Measurements from ENCODE around the gene USP10.

DNA sequence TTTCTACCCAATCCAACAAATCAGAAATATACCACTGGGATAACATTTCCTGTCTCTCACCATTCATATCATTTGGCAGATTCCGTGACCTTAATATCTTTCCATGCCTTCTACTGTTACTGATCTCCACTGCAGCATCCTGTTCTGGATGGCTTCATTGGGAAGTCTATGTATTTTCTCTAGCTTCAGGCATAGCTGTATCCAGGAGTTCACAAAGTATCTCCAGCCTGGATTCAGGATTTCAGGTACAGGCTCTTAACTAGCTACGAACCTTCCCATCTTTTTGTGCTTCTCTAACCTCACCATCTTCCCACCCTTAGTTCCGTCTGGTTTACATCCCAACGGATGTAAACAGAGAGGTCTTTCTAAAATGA is 15.2 kb upstream of the USP10 start:
- no peak for TF ChIP-seq POLR2AphosphoS5 (IDR thresholded peaks at IDR 0.05; ENCODE audit: low read depth, low read length)
- TF ChIP-seq, protein P1, sequence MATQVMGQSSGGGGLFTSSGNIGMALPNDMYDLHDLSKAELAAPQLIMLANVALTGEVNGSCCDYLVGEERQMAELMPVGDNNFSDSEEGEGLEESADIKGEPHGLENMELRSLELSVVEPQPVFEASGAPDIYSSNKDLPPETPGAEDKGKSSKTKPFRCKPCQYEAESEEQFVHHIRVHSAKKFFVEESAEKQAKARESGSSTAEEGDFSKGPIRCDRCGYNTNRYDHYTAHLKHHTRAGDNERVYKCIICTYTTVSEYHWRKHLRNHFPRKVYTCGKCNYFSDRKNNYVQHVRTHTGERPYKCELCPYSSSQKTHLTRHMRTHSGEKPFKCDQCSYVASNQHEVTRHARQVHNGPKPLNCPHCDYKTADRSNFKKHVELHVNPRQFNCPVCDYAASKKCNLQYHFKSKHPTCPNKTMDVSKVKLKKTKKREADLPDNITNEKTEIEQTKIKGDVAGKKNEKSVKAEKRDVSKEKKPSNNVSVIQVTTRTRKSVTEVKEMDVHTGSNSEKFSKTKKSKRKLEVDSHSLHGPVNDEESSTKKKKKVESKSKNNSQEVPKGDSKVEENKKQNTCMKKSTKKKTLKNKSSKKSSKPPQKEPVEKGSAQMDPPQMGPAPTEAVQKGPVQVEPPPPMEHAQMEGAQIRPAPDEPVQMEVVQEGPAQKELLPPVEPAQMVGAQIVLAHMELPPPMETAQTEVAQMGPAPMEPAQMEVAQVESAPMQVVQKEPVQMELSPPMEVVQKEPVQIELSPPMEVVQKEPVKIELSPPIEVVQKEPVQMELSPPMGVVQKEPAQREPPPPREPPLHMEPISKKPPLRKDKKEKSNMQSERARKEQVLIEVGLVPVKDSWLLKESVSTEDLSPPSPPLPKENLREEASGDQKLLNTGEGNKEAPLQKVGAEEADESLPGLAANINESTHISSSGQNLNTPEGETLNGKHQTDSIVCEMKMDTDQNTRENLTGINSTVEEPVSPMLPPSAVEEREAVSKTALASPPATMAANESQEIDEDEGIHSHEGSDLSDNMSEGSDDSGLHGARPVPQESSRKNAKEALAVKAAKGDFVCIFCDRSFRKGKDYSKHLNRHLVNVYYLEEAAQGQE (IDR thresholded peaks at IDR 0.05; ENCODE audit: insufficient read depth in 1 of 2, low read depth in 2 of 2, low read length in 2 of 2), result no peak
- no peak for TF ChIP-seq TAF1 (IDR thresholded peaks at IDR 0.05; ENCODE audit: borderline replicate concordance, insufficient read depth, low read length)
- TF ChIP-seq SIN3A (IDR thresholded peaks at IDR 0.05; ENCODE audit: borderline replicate concordance, insufficient read depth, low read length), result no peak
- TF ChIP-seq FOXP2 (optimal IDR thresholded peaks at IDR 0.05; ENCODE audit: borderline replicate concordance, extremely low read depth, extremely low read length, insufficient read depth), result no peak

Measured in PFSK-1 (cell line).